ENCODE data around the gene SEMA4D.

Gene SEMA4D, protein sequence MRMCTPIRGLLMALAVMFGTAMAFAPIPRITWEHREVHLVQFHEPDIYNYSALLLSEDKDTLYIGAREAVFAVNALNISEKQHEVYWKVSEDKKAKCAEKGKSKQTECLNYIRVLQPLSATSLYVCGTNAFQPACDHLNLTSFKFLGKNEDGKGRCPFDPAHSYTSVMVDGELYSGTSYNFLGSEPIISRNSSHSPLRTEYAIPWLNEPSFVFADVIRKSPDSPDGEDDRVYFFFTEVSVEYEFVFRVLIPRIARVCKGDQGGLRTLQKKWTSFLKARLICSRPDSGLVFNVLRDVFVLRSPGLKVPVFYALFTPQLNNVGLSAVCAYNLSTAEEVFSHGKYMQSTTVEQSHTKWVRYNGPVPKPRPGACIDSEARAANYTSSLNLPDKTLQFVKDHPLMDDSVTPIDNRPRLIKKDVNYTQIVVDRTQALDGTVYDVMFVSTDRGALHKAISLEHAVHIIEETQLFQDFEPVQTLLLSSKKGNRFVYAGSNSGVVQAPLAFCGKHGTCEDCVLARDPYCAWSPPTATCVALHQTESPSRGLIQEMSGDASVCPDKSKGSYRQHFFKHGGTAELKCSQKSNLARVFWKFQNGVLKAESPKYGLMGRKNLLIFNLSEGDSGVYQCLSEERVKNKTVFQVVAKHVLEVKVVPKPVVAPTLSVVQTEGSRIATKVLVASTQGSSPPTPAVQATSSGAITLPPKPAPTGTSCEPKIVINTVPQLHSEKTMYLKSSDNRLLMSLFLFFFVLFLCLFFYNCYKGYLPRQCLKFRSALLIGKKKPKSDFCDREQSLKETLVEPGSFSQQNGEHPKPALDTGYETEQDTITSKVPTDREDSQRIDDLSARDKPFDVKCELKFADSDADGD

GRCh38 chr9:89497978-89498851, at the start of gene SEMA4D:
Gene SEMA4D (minus strand): TSS chr9:89498113. CDS start chr9:89405456, 92,657 bp downstream.
- DNase-seq: peak; percentile 63

GRCh38 chr9:89547000-89547399, 49.1 kb upstream of the SEMA4D start:
- no peak for DNase-seq

- DNase-seq: no peak
Observed at GRCh38 chr9:89544279-89544661, 46.4 kb upstream of the SEMA4D start.

- DNase-seq: no peak
Observed at GRCh38 chr9:89543621-89544278, 45.8 kb upstream of the SEMA4D start.

DNA sequence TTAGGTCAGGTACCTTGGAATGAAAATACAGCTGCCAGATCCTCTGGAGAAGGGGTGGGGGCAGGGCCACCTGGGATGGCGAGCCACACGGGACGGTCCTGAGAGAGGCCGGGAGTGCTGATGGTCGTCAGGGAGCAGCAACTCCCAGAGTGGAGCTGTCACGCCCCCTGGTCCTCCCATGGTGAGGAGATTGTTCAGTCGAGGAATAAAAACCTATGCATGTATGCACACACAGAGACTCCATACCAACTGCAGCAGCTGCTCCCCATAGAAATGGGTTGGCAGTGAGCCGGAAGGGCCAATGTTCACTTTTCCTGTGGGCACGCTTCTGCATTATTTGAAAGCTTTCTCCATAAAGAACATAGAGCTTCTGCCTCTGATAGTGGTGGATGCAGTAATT, 45.2 kb upstream of the SEMA4D start:
- no peak for DNase-seq

GRCh38 chr9:89542401-89543021, 44.6 kb upstream of the SEMA4D start:
- no peak for DNase-seq

- DNase-seq: no peak
Observed at GRCh38 chr9:89541798-89542197, 43.9 kb upstream of the SEMA4D start.

- DNase-seq: no peak
Observed at GRCh38 chr9:89539374-89539773, 41.5 kb upstream of the SEMA4D start.

DNA sequence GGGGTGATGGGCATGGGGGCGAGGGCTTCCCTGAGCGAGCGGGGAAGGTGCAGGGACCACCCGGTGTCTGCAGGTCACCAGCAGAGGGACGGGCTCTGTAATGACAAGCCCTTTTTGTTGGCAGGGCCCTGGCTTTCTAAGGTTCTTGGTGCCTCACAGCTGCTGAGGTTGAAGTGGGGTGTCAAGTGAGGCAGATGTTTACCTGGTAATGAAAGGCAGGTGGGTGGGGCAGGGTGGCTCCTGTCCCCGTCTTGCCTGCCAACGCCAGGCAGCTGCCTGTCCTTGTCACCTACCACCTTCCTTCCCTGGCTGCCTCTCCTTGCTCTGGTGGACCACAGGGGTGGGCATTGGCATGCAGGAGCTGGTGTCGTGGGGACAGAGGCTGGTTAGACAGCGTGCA, 41.0 kb upstream of the SEMA4D start:
- DNase-seq: no peak

DNA sequence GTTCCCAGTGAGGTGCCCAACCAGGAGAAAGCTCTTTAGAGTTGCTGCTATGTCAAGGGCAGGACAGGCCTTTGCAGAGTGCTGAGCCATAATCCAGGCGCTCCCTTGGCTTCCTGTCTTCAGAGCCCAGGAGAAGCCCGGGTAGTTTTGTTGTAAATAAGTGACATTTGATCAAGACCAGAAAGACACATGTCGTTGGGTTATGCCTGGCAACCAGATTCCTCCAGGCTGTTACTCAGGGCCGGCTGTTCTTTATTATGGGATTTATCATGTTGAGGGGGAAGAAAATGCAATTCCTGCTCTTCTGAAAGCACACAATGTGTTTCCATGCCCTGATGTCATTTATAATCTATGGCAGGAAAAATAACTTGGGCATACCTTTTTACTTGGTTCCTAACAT, 39.3 kb upstream of the SEMA4D start:
- DNase-seq: no peak

DNA sequence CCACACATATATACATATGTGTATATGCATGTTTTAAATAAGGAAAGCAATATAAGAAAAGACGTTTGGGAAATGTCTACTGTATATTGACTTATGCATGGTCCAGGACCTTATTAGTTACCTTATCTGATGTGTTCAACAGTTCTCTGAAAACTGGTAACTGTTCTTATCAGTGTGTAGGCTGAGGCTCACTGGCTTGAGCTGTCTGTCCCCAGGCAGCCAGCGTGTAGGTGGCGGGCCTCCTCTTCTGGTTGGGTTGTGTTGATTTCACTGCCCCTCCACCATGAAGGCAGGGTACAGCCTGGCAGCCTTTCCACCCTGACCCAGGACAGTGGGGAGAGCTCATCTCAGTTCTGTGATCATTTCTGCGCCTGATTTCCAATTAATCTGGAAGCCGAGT, 38.7 kb upstream of the SEMA4D start:
- no peak for DNase-seq

- no peak for DNase-seq
Observed at GRCh38 chr9:89536145-89536574, 38.2 kb upstream of the SEMA4D start.

GRCh38 chr9:89535461-89535860, 37.5 kb upstream of the SEMA4D start:
- no peak for DNase-seq

GRCh38 chr9:89534515-89535287, 36.8 kb upstream of the SEMA4D start:
- DNase-seq: no peak

- no peak for DNase-seq
Observed at GRCh38 chr9:89533411-89534095, 35.6 kb upstream of the SEMA4D start.

GRCh38 chr9:89532944-89533343, 35.0 kb upstream of the SEMA4D start:
- no peak for DNase-seq

GRCh38 chr9:89532478-89532877, 34.6 kb upstream of the SEMA4D start:
- no peak for DNase-seq

DNA sequence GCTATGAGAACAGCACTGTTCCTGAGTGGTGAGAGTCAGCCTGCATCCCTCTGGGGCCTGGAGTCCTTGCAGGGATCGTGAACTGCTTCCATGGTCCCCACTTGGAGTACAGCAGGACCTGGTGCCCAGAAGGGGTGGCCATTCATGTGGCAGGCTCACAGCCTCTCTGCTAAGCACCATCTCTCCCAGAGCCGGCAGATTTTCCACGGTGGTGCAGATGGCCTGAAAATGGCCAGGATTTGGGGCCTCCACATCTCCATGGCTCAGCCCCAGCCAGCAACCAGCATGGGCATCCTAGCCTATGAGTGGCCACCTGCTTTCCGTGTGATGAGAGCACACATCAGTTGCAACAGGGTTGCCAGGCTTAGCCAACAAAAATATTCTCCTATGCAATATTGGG, 33.9 kb upstream of the SEMA4D start:
- no peak for DNase-seq

- no peak for DNase-seq
Observed at GRCh38 chr9:89530726-89531125, 32.8 kb upstream of the SEMA4D start.

DNA sequence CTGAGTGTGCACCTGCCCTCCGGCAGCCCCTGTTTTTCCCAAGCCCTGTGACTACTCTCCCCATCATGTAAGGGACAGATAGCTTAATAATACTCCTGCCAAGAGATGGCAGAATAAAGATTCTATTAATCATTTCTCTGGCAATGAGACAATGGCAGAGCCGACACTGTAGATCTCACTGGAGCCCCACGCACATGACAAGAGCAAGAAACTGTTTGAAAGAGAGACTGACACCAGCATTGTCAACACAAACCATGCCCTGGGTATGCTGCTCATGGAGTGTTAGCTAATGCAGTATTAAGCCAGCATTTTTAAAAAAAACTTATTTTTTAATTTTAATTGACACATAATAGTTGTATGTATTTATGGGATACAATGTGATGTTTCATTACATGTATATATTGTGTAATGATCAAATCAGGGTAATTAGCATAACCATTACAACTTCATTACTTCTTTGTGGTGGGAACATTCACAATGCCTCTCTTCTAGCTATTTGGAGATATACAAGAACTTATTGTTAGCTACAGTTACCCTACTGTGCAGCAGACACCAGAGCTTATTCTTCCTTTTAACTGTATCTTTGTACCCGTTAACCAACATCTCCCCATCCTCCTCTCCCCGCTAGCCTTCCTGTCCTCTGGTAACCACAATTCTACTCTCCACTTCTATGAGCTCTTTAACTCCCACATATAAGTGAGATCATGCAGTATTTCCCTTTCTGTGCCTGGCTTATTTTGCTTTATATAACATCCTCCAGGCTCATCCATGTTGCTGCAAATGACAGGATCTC, 31.5 kb upstream of the SEMA4D start:
- DNase-seq: no peak

Measured in fibroblast of upper back skin (primary cell).